Pancreas (tissue), 10 donors: ENCODE measurements around the gene RAP2B. TPM values are rescaled to one million over a fixed set of nuclear protein-coding genes. Genes with fewer than 3 reads are reported as not detected.
A peak's percentile ranks its signal among the peaks of the same experiment; 100 is the strongest.

Experiments
- ATAC-seq, 4 donors: fragments of 200-7000 bp; cut with Tn5 transposase; one replicate each; pipeline versions ENCODE4 v1.8.0 to v1.9.1; 2020; ENCODE audit warnings: mild to moderate bottlenecking in 4 of 4, moderate library complexity in 4 of 4
- DNase-seq, 6 donors: peaks; one replicate each; pipeline ENCODE4 v3.0.0-alpha.2; 2020
- FAIRE-seq: peaks from 2 replicates; lab custom pipeline; 2012; peaks lifted over from hg19 to GRCh38; lab: Jason Lieb, UNC
- H3K27ac ChIP-seq, 4 donors: fragments of 200-600 bp; sonication (generic); 1 replicate in 3 of 4; 2 replicates in 1 of 4; pipeline versions ENCODE4 v1.5.0 to v1.8.0; 2020
- H3K27me3 ChIP-seq, 4 donors: fragments of 200-600 bp; one replicate each; pipeline ENCODE4 v1.8.0; 2021
- H3K36me3 ChIP-seq, 3 donors: fragments of 200-600 bp; sonication (generic) in 1 of 3; one replicate each; pipeline versions ENCODE4 v1.5.0 to v1.8.0; 2020 to 2021
- H3K4me1 ChIP-seq, 3 donors: fragments of 200-600 bp; one replicate each; pipeline ENCODE4 v1.8.0; 2021
- H3K4me3 ChIP-seq, 4 donors: fragments of 200-600 bp; sonication (generic) in 2 of 4; one replicate each; pipeline versions ENCODE4 v1.5.0 to v1.8.0; 2020 to 2021
- H3K9me3 ChIP-seq, 4 donors: fragments of 200-600 bp; one replicate each; pipeline ENCODE4 v1.8.0; 2021
- CTCF ChIP-seq, 4 donors: fragments of 200-600 bp; sonication (generic) in 3 of 4; IDR thresholded peaks; one replicate each; pipeline versions ENCODE4 v1.5.0 to v1.8.0; 2021; ENCODE audit warnings: antibody characterized with exemption in 4 of 4
- WGBS, 2 donors: extraction: QIAGEN DNeasy Blood & Tissue Kit; methylation state at CpG; one replicate each; pipeline ENCODE4 v1.1.7; 2013; 5-methylcytosine and 5-hydroxymethylcytosine counted together
- intact Hi-C, 3 donors: fragments of 100-400 bp; cut with DNase I; formaldehyde crosslinking; loops; one replicate each; pipeline versions ENCODE4 v1.11.1 to v1.14.2; 2022
- polyA plus RNA-seq, 2 donors: library from polyadenylated mRNA; stranded (reverse); fragments of 200-250 nt; gene quantifications; one replicate each; pipeline ENCODE4 v1.2.3, GENCODE V29; 2013
- total RNA-seq, 6 donors: library from RNA; stranded (reverse); fragmentation: NEBNext Ultra II Directional in 4 of 6; extraction: Animal tissue kit (Norgen Biotek cat#: 25700) in 4 of 6; gene quantifications; one replicate each; pipeline versions ENCODE4 v1.2.1 to v1.2.4, GENCODE V29; 2021 to 2023
- donor health status: healthy with polysubstance abuse.
- donor health status: DM: no; HTN: no; CAD: no; lungs with moderate emphysema.
- donor health status: DM: no; HTN: no; CAD: no.
- donor health status: control.
- donor health status: control.
- donor health status: Bipolar disorder and iron deficiency.
- donor health status: DM: yes; HTN: yes; CAD: no.
- donor health status: DM: no; HTN: no; CAD: no.
- donor health status: DM: no; HTN: no; CAD: no.
- donor health status: DM: yes; HTN: yes; CAD: no.

RAP2B gene
- total and polyA plus RNA-seq, 8 donors: 1.6 to 7.9 (median 3.0) TPM

GRCh38 chr3:153129426-153129825 is 32.6 kb upstream of the RAP2B start:
- H3K36me3 ChIP-seq: no peaks in the 10 kb centered on the region
- H3K27ac ChIP-seq: no peak overlapping the region
- no peak overlapping the region for H3K4me3 ChIP-seq
- H3K4me1 ChIP-seq: no peaks in the 10 kb centered on the region
- no peak for ATAC-seq
- no peak for TF ChIP-seq CTCF (IDR thresholded peaks at IDR 0.05)
- DNase-seq: no peak
- no peaks in the 10 kb centered on the region for H3K27me3 ChIP-seq
- intact Hi-C loops: no loop called here
- no peak for FAIRE-seq
- H3K9me3 ChIP-seq: no peaks in the 10 kb centered on the region
- WGBS, 2 donors: 73 to 81% methylated on average over 11 of the region's 11 CpGs

GRCh38 chr3:153129866-153130265 is 32.2 kb upstream of the RAP2B start:
- intact Hi-C loops: no loop called here
- Histone ChIP-seq H3K4me1 (no peaks in the 10 kb centered on the region), H3K27me3 (no peaks in the 10 kb centered on the region), H3K36me3 (no peaks in the 10 kb centered on the region), H3K9me3 (no peaks in the 10 kb centered on the region), H3K27ac (no peak overlapping the region), H3K4me3 (no peak overlapping the region)
- DNase-seq (no peak), FAIRE-seq (no peak), ATAC-seq (no peak)
- 80 to 91% methylated on average over 3 of the region's 3 CpGs for WGBS, 2 donors
- TF ChIP-seq CTCF (IDR thresholded peaks at IDR 0.05): no peak

- 68 to 69% methylated on average over 2 of the region's 2 CpGs for WGBS, 2 donors
Observed at GRCh38 chr3:153130312-153130977, 31.6 kb upstream of the RAP2B start.

GRCh38 chr3:153137626-153138025 is 24.4 kb upstream of the RAP2B start:
- 85 to 92% methylated on average over 2 of the region's 2 CpGs for WGBS, 2 donors
- no peaks in the 10 kb centered on the region for H3K9me3 ChIP-seq
- no peak overlapping the region for H3K27ac ChIP-seq
- peaks cover 0 to 10% (median 0%) of the 10 kb centered on the region in 3 donors for H3K4me1 ChIP-seq
- H3K27me3 ChIP-seq: no peaks in the 10 kb centered on the region
- DNase-seq: no peak
- no peaks in the 10 kb centered on the region for H3K36me3 ChIP-seq
- intact Hi-C loops: no loop called here
- no peak overlapping the region for H3K4me3 ChIP-seq
- FAIRE-seq: no peak
- no peak for TF ChIP-seq CTCF (IDR thresholded peaks at IDR 0.05)
- no peak for ATAC-seq

More at GRCh38 chr3:153130312-153130977, 31.6 kb upstream of the RAP2B start:
- Histone ChIP-seq H3K27me3 (no peaks in the 10 kb centered on the region), H3K9me3 (no peaks in the 10 kb centered on the region), H3K27ac (no peak overlapping the region), H3K36me3 (no peaks in the 10 kb centered on the region), H3K4me3 (no peak overlapping the region), H3K4me1 (no peaks in the 10 kb centered on the region)
- TF ChIP-seq CTCF (IDR thresholded peaks at IDR 0.05): no peak
- intact Hi-C loops: no loop called here
- ATAC-seq (peak in 2 of 4 donors; percentile 36 to 47), DNase-seq (no peak), FAIRE-seq (no peak)
